Esophagus (tissue), 2 donors: ENCODE results near the gene SLCO3A1. TPM values are rescaled to one million over a fixed set of nuclear protein-coding genes. Genes with fewer than 3 reads are reported as not detected.

ENCODE experiments used
- H3K27ac ChIP-seq, 2 donors: one replicate each; pipeline ENCODE4 v1.5.1; 2013; ENCODE audit warnings: low read depth in 2 of 2, mild to moderate bottlenecking in 2 of 2, inconsistent platforms in 1 of 2, low read length in 1 of 2, moderate library complexity in 1 of 2
- H3K27me3 ChIP-seq, 2 donors: one replicate each; pipeline ENCODE4 v1.6.1; 2013; ENCODE audit warnings: low read length in 2 of 2, control low read depth in 1 of 2, mild to moderate bottlenecking in 1 of 2; ENCODE audit not compliant: insufficient read depth in 2 of 2, control insufficient read depth in 1 of 2
- H3K36me3 ChIP-seq, 2 donors: one replicate each; pipeline ENCODE4 v1.6.1; 2013; ENCODE audit warnings: low read length in 1 of 2; ENCODE audit not compliant: control insufficient read depth in 2 of 2, insufficient read depth in 2 of 2
- H3K4me1 ChIP-seq, 2 donors: one replicate each; pipeline ENCODE4 v1.6.1; 2013; ENCODE audit warnings: low read length in 1 of 2; ENCODE audit not compliant: control insufficient read depth in 2 of 2, insufficient read depth in 2 of 2
- H3K4me3 ChIP-seq, 2 donors: one replicate each; pipeline ENCODE4 v1.5.1; 2013; ENCODE audit warnings: low read length in 2 of 2, mild to moderate bottlenecking in 2 of 2, low read depth in 1 of 2, moderate library complexity in 1 of 2
- H3K9me3 ChIP-seq, 2 donors: one replicate each; pipeline ENCODE4 v1.6.1; 2013; ENCODE audit warnings: mild to moderate bottlenecking in 2 of 2, low read depth in 1 of 2, low read length in 1 of 2, moderate library complexity in 1 of 2; ENCODE audit not compliant: control insufficient read depth in 2 of 2, insufficient read depth in 1 of 2
- WGBS, 2 donors: extraction: QIAGEN DNeasy Blood & Tissue Kit; methylation state at CpG; one replicate each; pipeline ENCODE4 v1.1.7; 2013; 5-methylcytosine and 5-hydroxymethylcytosine counted together
- polyA plus RNA-seq, 2 donors: library from polyadenylated mRNA; stranded (reverse); fragments of 200-250 nt; gene quantifications; one replicate each; pipeline ENCODE4 v1.2.3, GENCODE V29; 2013
- donor health status: healthy with polysubstance abuse.
- donor health status: Bipolar disorder and iron deficiency.

Gene SLCO3A1
- polyA plus RNA-seq, 2 donors = 18.2 to 18.5 TPM

DNA sequence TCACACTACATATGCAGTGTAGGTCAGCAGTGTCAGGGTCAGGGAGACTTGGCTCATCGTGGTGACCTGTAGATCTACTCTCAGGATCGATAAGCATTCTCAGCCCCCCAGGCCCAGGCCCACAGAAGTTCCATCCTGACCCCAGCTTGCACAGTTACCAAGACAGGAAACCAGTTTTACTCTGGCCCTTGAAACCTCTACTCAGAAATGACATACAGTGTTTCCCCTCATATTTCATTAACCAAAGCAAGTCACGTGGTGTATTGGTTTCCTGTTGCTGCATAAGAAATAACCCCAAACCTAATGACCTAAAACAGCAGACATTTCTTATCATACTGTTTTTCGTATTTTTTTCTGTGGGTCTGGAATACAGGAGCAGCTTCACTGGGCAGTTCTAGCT, 242.2 kb downstream of the SLCO3A1 start:
- Histone ChIP-seq H3K36me3 (peaks cover 0 to 3% of the 10 kb centered on the region in 2 donors), H3K27me3 (no peaks in the 10 kb centered on the region), H3K4me1 (peaks cover 3 to 4% of the 10 kb centered on the region in 2 donors), H3K4me3 (no peak overlapping the region), H3K9me3 (no peaks in the 10 kb centered on the region), H3K27ac (no peak overlapping the region)
- WGBS, 2 donors = 59 to 74% methylated on average over 4 of the region's 4 CpGs

DNA sequence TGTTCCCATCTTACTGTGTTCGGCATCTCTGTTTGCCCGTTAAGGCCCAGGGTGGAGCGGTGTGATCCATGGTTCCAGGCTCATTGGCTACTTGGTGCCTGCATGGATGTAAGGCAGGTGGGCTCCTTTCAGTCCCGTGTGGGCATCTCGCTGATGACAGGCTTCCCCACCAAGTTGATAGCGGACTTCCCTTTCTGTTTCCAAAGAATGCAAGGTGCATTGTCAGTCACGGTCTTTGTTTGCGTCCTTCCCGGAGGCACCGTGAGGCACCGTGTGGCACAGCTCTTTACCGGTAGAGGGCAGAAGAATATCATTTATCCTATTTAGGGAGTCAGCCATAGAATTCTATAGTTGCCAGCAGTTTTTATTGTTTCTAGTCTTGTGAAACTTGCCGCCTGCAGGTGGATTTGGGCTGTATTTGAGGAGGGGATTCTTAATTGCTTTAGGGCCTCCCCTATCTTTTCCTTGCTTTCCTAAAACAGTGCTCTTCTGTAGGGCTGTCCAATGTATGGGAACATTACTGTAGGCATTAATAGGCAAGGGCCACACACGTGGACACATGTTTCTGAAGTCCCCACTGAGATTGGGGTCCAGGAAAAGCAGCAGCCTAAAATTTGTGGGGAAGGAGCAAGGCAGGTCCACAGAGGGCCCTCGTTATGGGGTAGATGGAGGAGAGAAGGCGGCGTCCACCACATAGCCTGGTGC, 244.1 kb downstream of the SLCO3A1 start:
- peaks cover 0 to 3% of the 10 kb centered on the region in 2 donors for H3K36me3 ChIP-seq
- no peaks in the 10 kb centered on the region for H3K9me3 ChIP-seq
- 37 to 42% methylated on average over 17 of the region's 17 CpGs for WGBS, 2 donors

GRCh38 chr15:92098869-92099268, 245.4 kb downstream of the SLCO3A1 start:
- Histone ChIP-seq H3K4me3 (no peak overlapping the region), H3K9me3 (no peaks in the 10 kb centered on the region), H3K36me3 (peaks cover 0 to 3% of the 10 kb centered on the region in 2 donors), H3K27me3 (no peaks in the 10 kb centered on the region), H3K4me1 (peaks cover 3 to 4% of the 10 kb centered on the region in 2 donors), H3K27ac (no peak overlapping the region)
- WGBS, 2 donors = 78 to 79% methylated on average over 5 of the region's 5 CpGs

More for the DNA sequence above, 244.1 kb downstream of the SLCO3A1 start:
- Histone ChIP-seq H3K4me3 (no peak overlapping the region), H3K27ac (no peak overlapping the region), H3K4me1 (peaks cover 3 to 4% of the 10 kb centered on the region in 2 donors), H3K27me3 (no peaks in the 10 kb centered on the region)

DNA sequence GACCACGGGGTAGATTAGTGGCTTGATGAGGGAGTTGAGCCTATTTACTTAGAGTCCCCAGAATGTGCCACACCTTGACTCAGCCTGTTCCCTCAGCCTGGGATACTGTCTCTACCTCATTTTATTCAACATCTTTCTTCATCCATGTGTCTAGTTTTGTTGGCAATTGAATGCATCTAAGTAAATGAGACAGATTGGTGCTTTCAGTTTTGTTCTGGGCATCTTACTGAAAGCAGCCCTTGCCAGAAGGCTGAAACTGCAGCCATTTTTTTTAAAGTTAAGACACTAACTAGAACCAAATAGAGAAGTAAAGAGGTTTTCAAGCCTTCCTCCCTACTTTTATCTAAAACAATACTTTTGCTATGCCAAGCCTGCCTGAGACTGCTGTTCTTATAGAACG, 246.8 kb downstream of the SLCO3A1 start:
- peaks cover 3 to 4% of the 10 kb centered on the region in 2 donors for H3K4me1 ChIP-seq
- H3K27ac ChIP-seq = no peak overlapping the region
- no peak overlapping the region for H3K4me3 ChIP-seq
- 77 to 91% methylated on average over 2 of the region's 2 CpGs for whole genome bisulfite sequencing, 2 donors
- H3K27me3 ChIP-seq = no peaks in the 10 kb centered on the region
- peaks cover 0 to 3% of the 10 kb centered on the region in 2 donors for H3K36me3 ChIP-seq
- H3K9me3 ChIP-seq = no peaks in the 10 kb centered on the region

GRCh38 chr15:92100751-92101150, 247.2 kb downstream of the SLCO3A1 start:
- H3K9me3 ChIP-seq = no peaks in the 10 kb centered on the region
- WGBS, 2 donors = 88 to 92% methylated on average over 2 of the region's 2 CpGs
- H3K36me3 ChIP-seq = peaks cover 4 to 7% of the 10 kb centered on the region in 2 donors
- peaks cover 3 to 4% of the 10 kb centered on the region in 2 donors for H3K4me1 ChIP-seq
- no peaks in the 10 kb centered on the region for H3K27me3 ChIP-seq
- H3K4me3 ChIP-seq = no peak overlapping the region
- no peak overlapping the region for H3K27ac ChIP-seq

GRCh38 chr15:92101708-92102394, 248.3 kb downstream of the SLCO3A1 start:
- no peak overlapping the region for H3K27ac ChIP-seq
- no peak overlapping the region for H3K4me3 ChIP-seq
- 68 to 88% methylated on average over 9 of the region's 9 CpGs for WGBS, 2 donors
- peaks cover 5 to 9% of the 10 kb centered on the region in 2 donors for H3K36me3 ChIP-seq
- H3K4me1 ChIP-seq = peaks cover 3 to 4% of the 10 kb centered on the region in 2 donors
- H3K9me3 ChIP-seq = no peaks in the 10 kb centered on the region
- H3K27me3 ChIP-seq = no peaks in the 10 kb centered on the region

- H3K4me3 ChIP-seq = no peak overlapping the region
- peaks cover 1 to 4% of the 10 kb centered on the region in 2 donors for H3K4me1 ChIP-seq
- no peaks in the 10 kb centered on the region for H3K27me3 ChIP-seq
- 85 to 98% methylated on average over 2 of the region's 2 CpGs for WGBS, 2 donors
- H3K9me3 ChIP-seq = no peaks in the 10 kb centered on the region
- no peak overlapping the region for H3K27ac ChIP-seq
- H3K36me3 ChIP-seq = peaks cover 5 to 9% of the 10 kb centered on the region in 2 donors
These were observed 248.9 kb downstream of the SLCO3A1 start for GRCh38 chr15:92102395-92102755.

GRCh38 chr15:92104072-92104471, 250.6 kb downstream of the SLCO3A1 start:
- Histone ChIP-seq H3K4me3 (no peak overlapping the region), H3K36me3 (peaks cover 5 to 6% of the 10 kb centered on the region in 2 donors), H3K4me1 (no peaks in the 10 kb centered on the region), H3K27ac (no peak overlapping the region), H3K27me3 (no peaks in the 10 kb centered on the region), H3K9me3 (no peaks in the 10 kb centered on the region)
- 91 to 95% methylated on average over 15 to 16 of the region's 16 CpGs for WGBS, 2 donors

DNA sequence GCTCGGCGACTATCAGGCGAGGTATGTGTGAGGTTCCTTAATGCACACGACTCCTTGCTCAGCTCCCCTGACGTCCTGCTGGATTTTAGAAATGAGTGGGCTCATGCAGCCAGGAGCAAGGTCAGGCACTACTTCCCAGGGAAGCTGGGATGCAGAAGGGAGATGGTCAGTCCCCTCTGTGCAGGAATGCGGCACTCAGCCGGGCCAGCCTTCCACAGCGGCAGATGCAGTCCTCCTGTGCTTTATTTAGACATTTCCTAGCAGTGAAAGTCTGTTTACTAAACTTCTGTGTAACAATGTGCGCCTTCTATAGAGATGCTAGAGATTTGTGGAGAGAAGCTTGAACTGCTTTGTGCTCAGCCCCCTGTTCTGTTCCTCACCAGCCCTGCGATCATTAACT, 252.1 kb downstream of the SLCO3A1 start:
- 71 to 82% methylated on average over 10 of the region's 10 CpGs for WGBS, 2 donors
- no peaks in the 10 kb centered on the region for H3K4me1 ChIP-seq

More for the DNA sequence above, 252.1 kb downstream of the SLCO3A1 start:
- H3K9me3 ChIP-seq = no peaks in the 10 kb centered on the region
- no peak overlapping the region for H3K4me3 ChIP-seq
- no peaks in the 10 kb centered on the region for H3K27me3 ChIP-seq
- no peak overlapping the region for H3K27ac ChIP-seq
- peaks cover 5 to 6% of the 10 kb centered on the region in 2 donors for H3K36me3 ChIP-seq
